ENCODE measurements around the gene OR52N4.
"Not testable (repeated sequence)": the region's sequence is repeated elsewhere in the genome, so short reads cannot be mapped to it uniquely, and the experiment has no call there.

OR52N4 gene

DNA sequence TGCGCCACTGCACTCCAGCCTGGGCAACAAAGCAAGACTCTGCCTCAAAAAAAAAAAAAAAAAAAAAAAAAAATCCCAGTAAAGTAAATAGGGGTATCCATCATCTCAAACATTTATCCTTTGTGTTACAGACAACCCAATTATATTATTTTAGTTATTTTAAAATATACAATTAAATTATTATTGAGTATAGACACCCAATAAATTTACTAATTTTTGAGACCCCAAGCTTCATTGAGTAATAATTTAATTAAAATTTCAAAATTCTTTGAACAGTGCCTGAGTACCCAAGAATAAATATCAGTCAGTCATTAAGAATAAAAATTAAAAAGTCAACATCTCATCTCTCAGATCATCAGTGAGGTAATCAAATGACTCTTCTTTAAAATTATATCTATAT, at the start of gene OR52N4:
Gene OR52N4 (plus strand): TSS at position 301 of the 400 bp plus-strand sequence. CDS start 498 bp downstream, outside the sequence.
- no peak for DNase-seq (ENCODE audit: low read depth)

DNA sequence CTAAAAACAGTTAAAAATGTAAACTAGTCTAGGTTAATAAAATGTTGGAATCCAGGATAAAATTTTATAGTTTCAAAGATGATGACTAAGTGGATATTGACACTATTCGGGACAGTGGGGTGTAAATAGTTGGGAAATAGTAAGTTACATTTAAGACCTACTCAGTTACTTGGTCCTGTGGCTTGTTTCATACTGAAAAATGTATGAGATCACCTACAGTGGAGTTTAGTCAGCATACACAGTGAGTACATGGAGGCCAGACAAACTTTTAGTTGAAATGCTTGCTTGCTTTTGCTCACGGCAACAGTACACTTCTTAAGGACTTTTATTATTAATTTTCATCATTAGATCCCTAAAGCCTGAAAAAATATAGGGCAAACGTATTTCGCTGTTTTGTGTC, 48.4 kb upstream of the OR52N4 start:
- no peak for DNase-seq (ENCODE audit: low read depth)

GRCh38 chr11:5712507-5712906, 41.5 kb upstream of the OR52N4 start:
- DNase-seq (ENCODE audit: low read depth) = no peak

GRCh38 chr11:5713695-5714094, 40.3 kb upstream of the OR52N4 start:
- DNase-seq (ENCODE audit: low read depth) = no peak

GRCh38 chr11:5716518-5716917, 37.5 kb upstream of the OR52N4 start:
- DNase-seq (ENCODE audit: low read depth) = not testable (repeated sequence)

GRCh38 chr11:5719703-5720495, 34.1 kb upstream of the OR52N4 start:
- DNase-seq (ENCODE audit: low read depth) = peak; percentile 19

- no peak for DNase-seq (ENCODE audit: low read depth)
Observed at GRCh38 chr11:5722622-5723021, 31.4 kb upstream of the OR52N4 start.

- no peak for DNase-seq (ENCODE audit: low read depth)
Observed at GRCh38 chr11:5726351-5726750, 27.7 kb upstream of the OR52N4 start.

DNA sequence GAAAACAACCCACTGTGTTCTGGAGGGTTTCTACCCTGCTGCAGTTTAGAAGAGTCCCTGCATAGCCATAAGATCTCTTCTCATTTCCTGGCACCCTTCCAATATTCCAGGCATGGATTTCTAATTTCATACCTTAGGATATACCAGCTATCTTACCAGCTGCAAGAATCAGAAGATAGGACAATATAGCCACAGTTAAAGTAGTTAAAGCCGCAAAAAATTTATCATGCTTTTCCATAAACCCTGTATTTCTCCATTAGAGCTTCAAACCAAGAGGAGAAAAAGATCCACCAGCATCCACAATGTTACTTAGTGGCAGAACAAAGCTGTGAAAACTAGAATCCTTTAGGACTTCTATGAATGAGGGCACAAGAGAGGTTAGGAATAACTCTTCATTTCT, 26.4 kb upstream of the OR52N4 start:
- DNase-seq (ENCODE audit: low read depth) = no peak

GRCh38 chr11:5736396-5736795, 17.6 kb upstream of the OR52N4 start, which contains the start of gene OR56B1:
Gene OR56B1, plus strand, starts transcription at chr11:5736448. Its CDS starts 69 bp downstream, at chr11:5736517.
- peak; percentile 8 for DNase-seq (ENCODE audit: low read depth)

- DNase-seq (ENCODE audit: low read depth) = peak; percentile 31
Observed at GRCh38 chr11:5737091-5737490, 17.0 kb upstream of the OR52N4 start.

- peak; percentile 5 for DNase-seq (ENCODE audit: low read depth)
Observed at GRCh38 chr11:5737670-5738392, 16.2 kb upstream of the OR52N4 start.

- no peak for DNase-seq (ENCODE audit: low read depth)
Observed at GRCh38 chr11:5738431-5738830, 15.6 kb upstream of the OR52N4 start.

DNA sequence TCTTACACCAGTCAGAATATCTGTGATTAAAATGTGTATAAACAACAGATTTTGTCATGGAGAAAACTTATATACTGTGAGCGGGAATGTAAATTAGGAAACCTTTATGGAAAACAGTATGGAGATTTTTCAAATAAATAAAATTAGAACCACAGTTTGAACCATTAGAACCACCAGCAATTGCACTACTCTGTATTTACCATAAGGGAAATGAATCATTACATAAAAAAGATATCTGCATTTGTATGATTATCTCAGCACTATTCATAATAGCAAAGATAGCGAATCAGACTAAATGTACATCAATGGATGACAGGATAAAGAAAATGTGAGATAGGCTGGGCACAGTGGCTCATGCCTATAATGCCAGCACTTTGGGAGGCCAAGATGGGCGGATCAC, 7.4 kb upstream of the OR52N4 start:
- no peak for DNase-seq (ENCODE audit: low read depth)

DNA sequence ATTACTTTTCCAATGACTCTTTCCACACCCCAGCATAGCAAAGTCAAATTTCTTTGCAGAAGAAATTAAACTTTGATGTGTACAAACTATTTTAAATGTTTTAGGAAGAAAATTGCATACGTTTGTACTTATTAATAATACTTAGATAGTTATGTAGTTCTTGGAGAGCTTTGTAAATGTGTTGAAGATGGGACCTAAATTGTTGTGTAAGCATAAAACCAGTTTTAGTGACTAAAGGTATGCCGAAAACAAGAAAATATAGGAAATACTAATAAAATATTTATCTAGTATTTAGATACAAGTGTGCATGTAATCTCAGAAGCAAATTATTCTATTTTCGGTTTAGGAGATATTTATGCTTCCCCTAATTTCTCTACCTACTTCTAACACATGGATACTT, 4.2 kb upstream of the OR52N4 start:
- no peak for DNase-seq (ENCODE audit: low read depth)

- DNase-seq (ENCODE audit: low read depth) = no peak
Observed at GRCh38 chr11:5767056-5767455, 13.0 kb downstream of the OR52N4 start.

- DNase-seq (ENCODE audit: low read depth) = no peak
Observed at GRCh38 chr11:5783255-5783654, 29.2 kb downstream of the OR52N4 start, which contains the start of gene OR52N5. Gene OR52N5, minus strand, starts transcription at chr11:5783355. Its CDS starts 4,721 bp downstream, at chr11:5778634.

- DNase-seq (ENCODE audit: low read depth) = no peak
Observed at GRCh38 chr11:5791165-5791564, 37.1 kb downstream of the OR52N4 start, which contains the start of gene OR52N1. Gene OR52N1, minus strand, starts transcription at chr11:5791265. Its CDS starts 2,449 bp downstream, at chr11:5788816.

DNA sequence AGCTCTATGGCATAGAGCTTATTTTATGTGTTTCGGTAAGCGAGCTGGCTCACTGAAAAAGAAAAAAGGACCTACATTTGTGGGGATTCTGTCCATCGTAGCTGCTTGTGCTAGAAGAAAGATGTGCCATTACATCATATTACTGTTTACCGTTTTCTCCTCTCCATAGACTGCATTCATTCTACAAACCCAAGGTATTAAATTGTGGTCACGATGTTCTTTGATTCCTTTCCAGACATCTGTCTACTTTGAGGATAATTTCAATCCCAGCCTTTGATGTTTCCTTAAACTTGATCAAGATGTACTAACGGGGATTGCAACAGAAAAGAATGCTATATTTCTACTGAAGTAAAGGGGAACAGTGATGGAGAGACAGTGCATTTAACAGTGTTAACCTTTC, 42.5 kb downstream of the OR52N4 start:
- DNase-seq (ENCODE audit: low read depth) = no peak

DNA sequence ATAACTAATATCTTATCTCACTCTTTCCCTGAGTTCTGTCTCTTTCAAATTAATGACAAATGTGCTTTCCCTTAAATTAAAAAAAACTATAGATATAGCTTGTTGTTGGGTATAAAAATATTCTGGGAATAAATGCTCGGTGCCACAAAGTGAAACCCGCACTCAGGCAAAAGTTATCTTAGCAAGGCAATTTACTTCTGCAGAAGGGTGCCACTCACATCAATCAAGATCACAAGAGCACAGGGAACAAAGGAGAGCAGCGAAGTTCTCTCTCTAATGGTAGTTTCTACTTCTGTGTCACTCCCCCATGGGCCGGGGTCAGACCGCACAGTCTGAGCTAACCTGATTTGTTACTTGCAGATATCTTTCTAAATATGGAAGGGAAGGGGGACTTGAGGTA, 49.9 kb downstream of the OR52N4 start:
- no peak for DNase-seq (ENCODE audit: low read depth)

All from stromal cell of bone marrow (primary cell).